ENCODE data around the gene FBXO17. TPM values are rescaled to one million over a fixed set of nuclear protein-coding genes. Genes with fewer than 3 reads are reported as not detected.
"Not testable (repeated sequence)": the region's sequence is repeated elsewhere in the genome, so short reads cannot be mapped to it uniquely, and the experiment has no call there.

The FBXO17 gene
- total RNA-seq, 1 donor from 2014 or later: not detected

DNA sequence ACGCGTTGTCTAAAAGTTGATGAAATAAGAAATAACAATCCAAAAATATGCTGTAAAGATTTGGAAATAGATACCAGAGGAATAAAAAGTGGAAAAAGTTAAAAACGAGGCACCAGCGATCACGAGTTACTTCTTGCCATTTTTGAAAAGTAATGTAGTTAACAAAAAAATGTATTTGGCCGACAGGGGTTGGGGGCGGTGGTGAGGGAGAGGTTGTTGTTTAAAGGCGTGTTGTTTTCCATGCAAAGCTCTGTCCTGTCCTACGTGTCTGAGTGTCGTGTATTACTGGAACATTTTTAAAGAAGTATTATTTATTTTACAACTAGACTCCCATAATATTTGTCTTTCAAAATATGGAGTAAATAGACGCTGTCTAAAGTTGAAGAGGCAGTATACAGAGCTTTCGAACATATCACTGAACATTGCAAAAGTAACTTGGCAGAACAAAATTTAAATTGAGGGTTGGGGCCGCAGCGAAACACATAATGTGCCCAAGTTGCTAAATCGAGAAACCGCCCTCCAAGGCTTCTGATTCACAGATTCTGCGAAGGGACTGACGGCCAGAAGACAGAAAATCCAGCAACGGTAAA, 823 bp downstream of the FBXO17 start:
- intact Hi-C loops (cut with micrococcal nuclease): no loop called here
- Mint-ChIP-seq H3K4me1 (peaks cover 11% of the 10 kb centered on the region), H3K9me3 (no peaks in the 10 kb centered on the region), H3K27me3 (peaks cover 37% of the 10 kb centered on the region), H3K4me3 (no peak overlapping the region), H3K36me3 (ENCODE audit: low read depth) (no peaks in the 10 kb centered on the region), H3K27ac (no peak overlapping the region)
- DNase-seq: no peak
- CTCF ChIA-PET: interaction anchor here (0.6 kb wide), 1 partner anchor 88 kb away, joined by 3 read pairs; no protein-coding TSS in a partner anchor
- TF ChIP-seq, protein P1, sequence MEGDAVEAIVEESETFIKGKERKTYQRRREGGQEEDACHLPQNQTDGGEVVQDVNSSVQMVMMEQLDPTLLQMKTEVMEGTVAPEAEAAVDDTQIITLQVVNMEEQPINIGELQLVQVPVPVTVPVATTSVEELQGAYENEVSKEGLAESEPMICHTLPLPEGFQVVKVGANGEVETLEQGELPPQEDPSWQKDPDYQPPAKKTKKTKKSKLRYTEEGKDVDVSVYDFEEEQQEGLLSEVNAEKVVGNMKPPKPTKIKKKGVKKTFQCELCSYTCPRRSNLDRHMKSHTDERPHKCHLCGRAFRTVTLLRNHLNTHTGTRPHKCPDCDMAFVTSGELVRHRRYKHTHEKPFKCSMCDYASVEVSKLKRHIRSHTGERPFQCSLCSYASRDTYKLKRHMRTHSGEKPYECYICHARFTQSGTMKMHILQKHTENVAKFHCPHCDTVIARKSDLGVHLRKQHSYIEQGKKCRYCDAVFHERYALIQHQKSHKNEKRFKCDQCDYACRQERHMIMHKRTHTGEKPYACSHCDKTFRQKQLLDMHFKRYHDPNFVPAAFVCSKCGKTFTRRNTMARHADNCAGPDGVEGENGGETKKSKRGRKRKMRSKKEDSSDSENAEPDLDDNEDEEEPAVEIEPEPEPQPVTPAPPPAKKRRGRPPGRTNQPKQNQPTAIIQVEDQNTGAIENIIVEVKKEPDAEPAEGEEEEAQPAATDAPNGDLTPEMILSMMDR (IDR thresholded peaks at IDR 0.05): no peak
- POLR2A ChIA-PET: no interaction called here
- ATAC-seq (ENCODE audit: low read depth): no peak

DNA sequence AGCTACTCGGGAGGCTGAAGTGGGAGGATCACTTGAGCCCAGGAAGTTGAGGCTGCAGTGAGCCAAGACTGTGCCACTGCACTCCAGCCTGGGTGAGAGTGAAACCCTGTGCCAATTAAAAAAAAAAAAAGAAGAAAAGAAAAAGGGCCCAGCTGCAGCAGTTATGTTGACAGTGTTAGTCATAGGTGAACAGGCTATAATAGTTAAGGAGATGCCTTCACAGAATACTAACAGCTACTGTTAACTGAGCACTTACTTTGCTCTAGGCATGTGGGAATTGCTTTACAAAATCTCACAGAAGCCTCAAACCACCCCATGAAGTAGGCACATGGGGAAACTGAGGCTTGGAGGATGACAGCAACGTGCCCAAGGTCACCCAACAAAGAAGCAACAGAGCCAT, 3.9 kb downstream of the FBXO17 start:
- CTCF ChIA-PET: no interaction called here
- POLR2A ChIA-PET: no interaction called here

DNA sequence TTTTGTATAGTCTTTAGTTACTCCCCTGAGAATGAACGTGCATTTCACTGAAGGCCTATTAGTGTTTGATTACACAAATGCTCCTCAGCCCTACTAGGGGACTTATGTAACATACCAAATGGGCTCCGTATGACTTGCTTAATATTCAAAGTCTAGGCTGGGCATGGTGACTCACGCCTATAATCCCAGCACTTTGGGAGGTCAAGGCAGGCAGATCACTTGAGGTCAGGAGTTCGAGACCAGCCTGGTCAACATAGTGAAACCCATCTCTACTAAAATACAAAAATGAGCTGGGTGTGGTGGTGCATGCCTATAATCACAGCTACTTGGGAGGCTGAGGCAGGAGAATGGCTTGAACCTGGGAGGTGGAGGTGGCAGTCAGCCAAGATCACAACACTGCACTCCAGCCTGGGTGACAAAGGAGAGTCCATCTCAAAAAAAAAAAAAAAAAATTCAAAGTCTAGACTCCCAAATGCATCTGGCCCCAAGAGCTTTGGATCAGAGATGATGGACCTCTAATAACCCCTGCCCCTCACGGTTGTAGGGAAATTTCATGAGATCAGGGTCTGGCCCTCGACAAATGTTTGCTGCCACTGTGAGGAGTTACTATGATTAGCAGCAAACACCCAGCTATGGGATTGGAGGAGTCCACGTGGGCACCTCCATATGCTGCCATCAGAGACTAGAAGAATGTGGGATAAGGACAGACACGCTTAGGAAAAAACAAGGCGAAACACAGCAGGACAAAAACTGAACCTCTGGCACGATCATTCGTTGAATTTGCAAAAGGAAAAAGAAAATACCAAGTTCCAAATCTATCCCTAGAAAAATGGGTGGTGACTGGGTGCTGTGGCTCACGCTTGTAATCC, 4.6 kb downstream of the FBXO17 start:
- POLR2A ChIA-PET: no interaction called here
- CTCF ChIA-PET: no interaction called here
- intact Hi-C loops (cut with micrococcal nuclease): no loop called here

More for the DNA sequence above, 3.9 kb downstream of the FBXO17 start:
- no peaks in the 10 kb centered on the region for H3K9me3 Mint-ChIP-seq
- peaks cover 25% of the 10 kb centered on the region for H3K27me3 Mint-ChIP-seq
- H3K4me1 Mint-ChIP-seq: peaks cover 11% of the 10 kb centered on the region
- H3K36me3 Mint-ChIP-seq (ENCODE audit: low read depth): no peaks in the 10 kb centered on the region
- ATAC-seq (ENCODE audit: low read depth): no peak
- H3K27ac Mint-ChIP-seq: no peak overlapping the region
- TF ChIP-seq, protein P1 (IDR thresholded peaks at IDR 0.05): no peak
- intact Hi-C loops (cut with micrococcal nuclease): no loop called here
- no peak for DNase-seq
- no peak overlapping the region for H3K4me3 Mint-ChIP-seq

DNA sequence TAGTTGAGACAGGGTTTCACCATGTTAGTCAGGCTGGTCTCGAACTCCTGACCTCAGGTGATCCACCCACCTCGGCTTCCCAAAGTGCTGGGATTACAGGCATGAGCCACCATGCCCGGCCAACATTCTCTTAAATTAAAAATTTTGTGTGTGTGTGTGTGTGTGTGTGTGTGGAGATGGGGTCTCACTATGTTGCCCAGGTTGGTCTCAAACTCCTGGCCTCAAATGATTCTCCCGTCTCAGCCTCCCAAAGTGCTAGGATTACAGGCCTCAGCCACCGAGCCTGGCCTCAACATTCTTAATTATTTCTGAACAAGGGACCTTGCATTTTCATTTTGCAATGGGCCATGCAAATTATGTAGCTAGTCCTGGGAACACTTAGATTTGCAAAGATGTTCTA, 9.4 kb downstream of the FBXO17 start:
- H3K4me1 Mint-ChIP-seq; CTCF ChIA-PET; ATAC-seq (ENCODE audit: low read depth); H3K4me3 Mint-ChIP-seq; H3K9me3 Mint-ChIP-seq; POLR2A ChIA-PET; intact Hi-C loops (cut with micrococcal nuclease); DNase-seq; H3K27ac Mint-ChIP-seq; H3K36me3 Mint-ChIP-seq (ENCODE audit: low read depth): not testable (repeated sequence)
- peaks cover 17% of the 10 kb centered on the region for H3K27me3 Mint-ChIP-seq

More for the DNA sequence above, 4.6 kb downstream of the FBXO17 start:
- Mint-ChIP-seq H3K36me3 (ENCODE audit: low read depth) (no peaks in the 10 kb centered on the region), H3K4me3 (no peak overlapping the region), H3K27ac (no peak overlapping the region), H3K27me3 (peaks cover 22% of the 10 kb centered on the region), H3K9me3 (no peaks in the 10 kb centered on the region), H3K4me1 (peaks cover 5% of the 10 kb centered on the region)
- TF ChIP-seq, protein P1 (IDR thresholded peaks at IDR 0.05): no peak
- DNase-seq (no peak), ATAC-seq (ENCODE audit: low read depth) (no peak)

DNA sequence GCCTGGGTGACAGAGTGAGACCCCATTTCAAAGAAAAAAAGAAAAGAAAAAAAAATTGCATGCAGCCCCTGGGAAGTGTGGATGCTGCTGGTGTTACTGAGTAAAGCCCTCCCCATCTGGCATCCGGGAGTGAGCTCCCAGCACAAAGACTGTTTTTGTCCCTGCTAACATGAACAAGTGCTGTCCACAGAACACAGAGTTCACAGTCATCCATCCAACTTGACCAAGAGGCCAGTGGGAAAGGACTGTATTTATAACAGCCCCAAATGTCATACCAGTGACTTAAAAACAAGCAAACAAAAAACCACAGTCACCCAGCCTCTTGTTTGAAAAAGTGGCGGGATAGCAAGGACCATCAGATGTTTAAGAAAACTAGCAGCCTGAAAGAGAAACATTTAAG, 10.8 kb downstream of the FBXO17 start:
- Mint-ChIP-seq H3K36me3 (ENCODE audit: low read depth) (no peaks in the 10 kb centered on the region), H3K27me3 (peaks cover 14% of the 10 kb centered on the region), H3K4me3 (no peak overlapping the region), H3K4me1 (peaks cover 4% of the 10 kb centered on the region), H3K9me3 (no peaks in the 10 kb centered on the region), H3K27ac (no peak overlapping the region)
- intact Hi-C loops (cut with micrococcal nuclease): no loop called here
- TF ChIP-seq, protein P1 (IDR thresholded peaks at IDR 0.05): no peak
- DNase-seq: no peak
- ChIA-PET CTCF (no interaction called here), POLR2A (no interaction called here)
- no peak for ATAC-seq (ENCODE audit: low read depth)

All from activated B cell treated with CpG ODN at 0.5 μM for 24 hours (primary cell).